ENCODE measurements around the gene DIP2C.

Gene DIP2C

DNA sequence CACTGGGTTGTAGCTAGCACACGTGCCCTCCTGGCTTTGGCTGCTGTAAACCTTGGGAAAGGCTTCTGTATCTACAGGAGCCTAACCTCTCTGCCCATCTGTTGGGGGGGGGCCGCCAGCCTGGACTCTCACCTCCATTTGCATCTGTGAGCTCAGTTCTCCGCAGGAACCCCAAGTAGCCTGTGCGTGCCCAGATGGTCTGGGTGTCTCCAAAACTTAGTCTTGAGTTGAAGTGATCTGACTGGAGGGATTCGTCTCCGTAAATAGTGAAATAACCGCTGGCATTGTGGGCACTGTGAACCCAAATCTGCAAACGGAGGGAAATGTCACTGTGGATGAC is 406.4 kb downstream of the DIP2C start:
- DNase-seq = no peak
- Histone ChIP-seq H3K4ac (ENCODE audit: low read depth, low read length) (no peak overlapping the region), H2BK120ac (ENCODE audit: insufficient read depth, low read length, poor library complexity) (no peak overlapping the region), H3K79me1 (ENCODE audit: low read length) (no peaks in the 10 kb centered on the region), H3K9me3 (ENCODE audit: insufficient read depth, low read depth, low read length) (peaks cover 3% of the 10 kb centered on the region), H3K27ac (ENCODE audit: low read depth, low read length) (no peak overlapping the region), H3K9ac (ENCODE audit: low read length) (no peak overlapping the region), H2AFZ (ENCODE audit: insufficient read depth, low read length, poor library complexity) (no peak overlapping the region), H3K4me3 (ENCODE audit: low read depth, low read length) (no peak overlapping the region), H3K14ac (ENCODE audit: low read length) (no peak overlapping the region), H3K18ac (ENCODE audit: low read length) (no peak overlapping the region), H3K36me3 (ENCODE audit: control insufficient read depth in 1 of 2, insufficient read depth in 2 of 2, low read length in 2 of 2) (peaks cover 24 to 42% of the 10 kb centered on the region in 2 experiments), H3K23ac (ENCODE audit: low read length) (no peak overlapping the region), H3K27me3 (ENCODE audit: insufficient read depth, low read length) (no peaks in the 10 kb centered on the region), H2BK12ac (ENCODE audit: low read length) (no peak overlapping the region), H4K91ac (ENCODE audit: low read depth, low read length) (no peak overlapping the region), H4K12ac (ENCODE audit: low read depth, low read length) (no peak overlapping the region), H3K4me1 (ENCODE audit: control insufficient read depth in 1 of 2, insufficient read depth in 2 of 2, low read length in 2 of 2) (no peaks in the 10 kb centered on the region), H2BK5ac (ENCODE audit: low read depth, low read length, poor library complexity) (no peak overlapping the region), H3K4me2 (ENCODE audit: low read length) (no peak overlapping the region), H2AK5ac (ENCODE audit: low read length) (no peak overlapping the region), H3K79me2 (ENCODE audit: control insufficient read depth, insufficient read depth, low read length, poor library complexity) (no peaks in the 10 kb centered on the region), H4K8ac (ENCODE audit: low read depth, low read length) (no peak overlapping the region)
- WGBS (ENCODE audit: extremely low coverage, insufficient coverage, insufficient read length) = no CpG with 5 or more reads among the region's 8 CpGs

DNA sequence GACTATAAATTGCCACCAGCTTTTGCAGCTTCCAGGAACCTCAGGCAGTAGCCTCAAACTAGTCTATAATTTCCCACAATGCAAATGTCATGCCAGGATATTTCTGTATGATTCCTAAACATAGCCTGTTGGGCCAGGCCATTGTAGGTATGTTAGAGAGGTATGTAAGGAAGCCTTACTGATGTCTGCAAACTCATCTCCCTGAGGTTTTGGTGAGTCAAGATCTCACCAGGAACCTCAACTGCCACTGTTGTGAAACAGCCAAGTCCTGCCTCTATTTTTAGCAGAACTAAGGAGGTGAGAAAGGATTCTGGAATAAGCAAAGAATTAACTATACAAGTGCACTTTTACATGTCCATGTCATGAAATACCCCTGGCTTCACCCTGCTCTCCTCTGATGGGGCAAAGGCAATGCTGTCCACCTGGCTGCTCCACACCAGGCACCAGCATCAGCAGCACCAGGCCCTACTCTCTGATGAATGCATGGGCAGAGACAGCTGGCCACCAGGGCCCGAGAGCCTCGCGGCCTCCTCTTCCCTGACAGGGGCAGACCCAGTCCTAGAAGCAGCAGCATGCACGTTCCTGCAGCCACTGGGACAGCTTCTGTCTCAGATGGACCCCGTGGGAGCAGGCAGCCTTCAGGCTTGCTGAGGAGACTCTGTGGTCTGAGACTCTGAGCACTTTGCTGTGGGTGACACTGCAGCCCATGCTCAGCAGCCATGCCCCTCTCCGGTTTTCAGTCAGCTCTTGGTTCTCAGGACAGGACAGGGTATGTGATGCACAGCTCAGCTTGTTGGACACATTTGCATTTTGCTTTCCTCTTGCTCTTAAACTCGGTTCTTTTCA is 407.0 kb downstream of the DIP2C start:
- no CpG with 5 or more reads among the region's 7 CpGs for WGBS (ENCODE audit: extremely low coverage, insufficient coverage, insufficient read length)
- Histone ChIP-seq H3K27ac (ENCODE audit: low read depth, low read length) (no peak overlapping the region), H3K36me3 (ENCODE audit: control insufficient read depth in 1 of 2, insufficient read depth in 2 of 2, low read length in 2 of 2) (peaks cover 28 to 45% of the 10 kb centered on the region in 2 experiments), H2AFZ (ENCODE audit: insufficient read depth, low read length, poor library complexity) (no peak overlapping the region), H2BK5ac (ENCODE audit: low read depth, low read length, poor library complexity) (no peak overlapping the region), H2BK12ac (ENCODE audit: low read length) (no peak overlapping the region), H3K27me3 (ENCODE audit: insufficient read depth, low read length) (no peaks in the 10 kb centered on the region), H3K14ac (ENCODE audit: low read length) (no peak overlapping the region), H4K91ac (ENCODE audit: low read depth, low read length) (no peak overlapping the region), H3K9me3 (ENCODE audit: insufficient read depth, low read depth, low read length) (peaks cover 3% of the 10 kb centered on the region), H3K9ac (ENCODE audit: low read length) (no peak overlapping the region), H3K18ac (ENCODE audit: low read length) (no peak overlapping the region), H3K23ac (ENCODE audit: low read length) (no peak overlapping the region), H3K4me1 (ENCODE audit: control insufficient read depth in 1 of 2, insufficient read depth in 2 of 2, low read length in 2 of 2) (no peaks in the 10 kb centered on the region), H3K4ac (ENCODE audit: low read depth, low read length) (no peak overlapping the region), H4K8ac (ENCODE audit: low read depth, low read length) (no peak overlapping the region), H3K79me1 (ENCODE audit: low read length) (no peaks in the 10 kb centered on the region), H2BK120ac (ENCODE audit: insufficient read depth, low read length, poor library complexity) (no peak overlapping the region), H3K79me2 (ENCODE audit: control insufficient read depth, insufficient read depth, low read length, poor library complexity) (no peaks in the 10 kb centered on the region), H2AK5ac (ENCODE audit: low read length) (no peak overlapping the region), H4K12ac (ENCODE audit: low read depth, low read length) (no peak overlapping the region), H3K4me3 (ENCODE audit: low read depth, low read length) (no peak overlapping the region), H3K4me2 (ENCODE audit: low read length) (no peak overlapping the region)
- peak in 1 of 2 donors; percentile 13 for DNase-seq

DNA sequence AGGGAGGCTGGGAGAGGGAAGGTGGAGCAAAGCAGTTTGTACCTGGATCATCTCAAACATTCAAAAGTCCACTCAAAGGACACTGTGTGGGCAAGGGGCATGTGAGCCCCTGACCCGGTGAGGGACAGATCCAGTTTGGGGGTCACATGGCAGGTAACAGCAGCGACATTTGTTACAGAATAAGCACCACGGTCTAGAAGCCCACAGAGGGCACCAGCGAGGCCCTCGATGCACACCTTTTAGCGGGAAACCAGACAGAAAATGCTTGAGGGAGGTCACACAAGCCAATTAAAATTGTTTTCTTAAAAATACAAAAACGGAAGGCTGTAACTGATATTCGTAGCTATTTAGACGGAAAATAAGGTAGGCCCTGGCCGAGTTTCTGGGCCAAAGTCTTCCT is 409.8 kb downstream of the DIP2C start:
- Histone ChIP-seq H3K9ac (ENCODE audit: low read length) (no peak overlapping the region), H2BK5ac (ENCODE audit: low read depth, low read length, poor library complexity) (no peak overlapping the region), H2BK12ac (ENCODE audit: low read length) (no peak overlapping the region), H4K8ac (ENCODE audit: low read depth, low read length) (no peak overlapping the region), H3K27me3 (ENCODE audit: insufficient read depth, low read length) (no peaks in the 10 kb centered on the region), H3K4me3 (ENCODE audit: low read depth, low read length) (no peak overlapping the region), H3K27ac (ENCODE audit: low read depth, low read length) (no peak overlapping the region), H3K79me2 (ENCODE audit: control insufficient read depth, insufficient read depth, low read length, poor library complexity) (no peaks in the 10 kb centered on the region), H2AFZ (ENCODE audit: insufficient read depth, low read length, poor library complexity) (no peak overlapping the region), H2BK120ac (ENCODE audit: insufficient read depth, low read length, poor library complexity) (no peak overlapping the region), H2AK5ac (ENCODE audit: low read length) (no peak overlapping the region), H3K18ac (ENCODE audit: low read length) (no peak overlapping the region), H3K4me1 (ENCODE audit: control insufficient read depth in 1 of 2, insufficient read depth in 2 of 2, low read length in 2 of 2) (no peaks in the 10 kb centered on the region), H3K23ac (ENCODE audit: low read length) (no peak overlapping the region), H3K14ac (ENCODE audit: low read length) (no peak overlapping the region), H3K36me3 (ENCODE audit: control insufficient read depth in 1 of 2, insufficient read depth in 2 of 2, low read length in 2 of 2) (peaks cover 32 to 47% of the 10 kb centered on the region in 2 experiments), H3K4me2 (ENCODE audit: low read length) (no peak overlapping the region), H4K91ac (ENCODE audit: low read depth, low read length) (no peak overlapping the region), H3K79me1 (ENCODE audit: low read length) (no peaks in the 10 kb centered on the region), H3K9me3 (ENCODE audit: insufficient read depth, low read depth, low read length) (no peaks in the 10 kb centered on the region), H4K12ac (ENCODE audit: low read depth, low read length) (no peak overlapping the region), H3K4ac (ENCODE audit: low read depth, low read length) (no peak overlapping the region)
- no CpG with 5 or more reads among the region's 10 CpGs for WGBS (ENCODE audit: extremely low coverage, insufficient coverage, insufficient read length)
- DNase-seq = no peak

DNA sequence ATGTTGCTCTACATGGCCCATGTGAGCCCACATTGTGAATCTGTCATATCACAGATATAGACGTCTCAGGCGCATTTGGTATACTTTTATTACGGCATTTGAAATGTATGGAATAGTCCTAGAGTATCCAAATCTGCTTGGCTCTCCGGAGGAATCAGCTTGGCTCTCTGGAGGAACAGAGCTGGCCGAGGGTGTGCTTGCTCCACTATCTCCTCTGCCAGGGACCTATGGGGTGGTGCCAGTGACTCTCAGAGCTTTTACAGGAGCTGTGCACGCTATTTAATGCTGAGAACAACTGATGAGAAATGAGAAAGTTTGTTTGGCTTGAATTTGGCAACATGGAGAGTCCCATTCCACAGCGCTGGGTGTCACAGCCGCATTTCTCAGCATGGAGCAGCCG is 410.2 kb downstream of the DIP2C start:
- H3K14ac ChIP-seq (ENCODE audit: low read length) = no peak overlapping the region
- H3K23ac ChIP-seq (ENCODE audit: low read length) = no peak overlapping the region
- no peak overlapping the region for H2BK5ac ChIP-seq (ENCODE audit: low read depth, low read length, poor library complexity)
- no peak overlapping the region for H3K27ac ChIP-seq (ENCODE audit: low read depth, low read length)
- WGBS (ENCODE audit: extremely low coverage, insufficient coverage, insufficient read length) = no CpG with 5 or more reads among the region's 9 CpGs
- no peaks in the 10 kb centered on the region for H3K4me1 ChIP-seq (ENCODE audit: control insufficient read depth in 1 of 2, insufficient read depth in 2 of 2, low read length in 2 of 2)
- H4K8ac ChIP-seq (ENCODE audit: low read depth, low read length) = no peak overlapping the region
- H3K4me2 ChIP-seq (ENCODE audit: low read length) = no peak overlapping the region
- no peak overlapping the region for H3K4ac ChIP-seq (ENCODE audit: low read depth, low read length)
- H4K91ac ChIP-seq (ENCODE audit: low read depth, low read length) = no peak overlapping the region
- H3K4me3 ChIP-seq (ENCODE audit: low read depth, low read length) = no peak overlapping the region
- no peak overlapping the region for H2BK12ac ChIP-seq (ENCODE audit: low read length)
- no peaks in the 10 kb centered on the region for H3K9me3 ChIP-seq (ENCODE audit: insufficient read depth, low read depth, low read length)
- H3K79me1 ChIP-seq (ENCODE audit: low read length) = no peaks in the 10 kb centered on the region
- no peak overlapping the region for H3K9ac ChIP-seq (ENCODE audit: low read length)
- H3K79me2 ChIP-seq (ENCODE audit: control insufficient read depth, insufficient read depth, low read length, poor library complexity) = no peaks in the 10 kb centered on the region
- H2BK120ac ChIP-seq (ENCODE audit: insufficient read depth, low read length, poor library complexity) = no peak overlapping the region
- H3K18ac ChIP-seq (ENCODE audit: low read length) = no peak overlapping the region
- no peak overlapping the region for H4K12ac ChIP-seq (ENCODE audit: low read depth, low read length)
- H3K27me3 ChIP-seq (ENCODE audit: insufficient read depth, low read length) = no peaks in the 10 kb centered on the region
- H3K36me3 ChIP-seq (ENCODE audit: control insufficient read depth in 1 of 2, insufficient read depth in 2 of 2, low read length in 2 of 2) = peaks cover 30 to 44% of the 10 kb centered on the region in 2 experiments
- no peak overlapping the region for H2AFZ ChIP-seq (ENCODE audit: insufficient read depth, low read length, poor library complexity)
- DNase-seq = no peak
- H2AK5ac ChIP-seq (ENCODE audit: low read length) = no peak overlapping the region

Measured in trophoblast cell (in vitro differentiated cells and primary cell).